ENCODE measurements around the gene ZNF669.

ZNF669 gene

GRCh38 chr1:247096544-247096943 is 7.6 kb downstream of the ZNF669 start:
- ChIA-PET CTCF (no interaction called here), POLR2A (no interaction called here)
- no peak for TF ChIP-seq CTCF (IDR thresholded peaks at IDR 0.05; ENCODE audit: control extremely low read depth, extremely low read depth, low read depth, missing control alignments)
- no peak for DNase-seq (ENCODE audit: extremely low spot score)

- ChIA-PET POLR2A (no interaction called here), CTCF (no interaction called here)
- no peak for TF ChIP-seq CTCF (IDR thresholded peaks at IDR 0.05; ENCODE audit: control extremely low read depth, extremely low read depth, low read depth, missing control alignments)
- DNase-seq (ENCODE audit: extremely low spot score), result no peak
Observed at GRCh38 chr1:247096112-247096511, 8.0 kb downstream of the ZNF669 start.

GRCh38 chr1:247090455-247090854 is 13.7 kb downstream of the ZNF669 start:
- ChIA-PET CTCF (no interaction called here), POLR2A (no interaction called here)
- no peak for TF ChIP-seq CTCF (IDR thresholded peaks at IDR 0.05; ENCODE audit: control extremely low read depth, extremely low read depth, low read depth, missing control alignments)
- no peak for DNase-seq (ENCODE audit: extremely low spot score)

GRCh38 chr1:247089616-247090375 is 14.4 kb downstream of the ZNF669 start:
- no peak for TF ChIP-seq CTCF (IDR thresholded peaks at IDR 0.05; ENCODE audit: control extremely low read depth, extremely low read depth, low read depth, missing control alignments)
- DNase-seq (ENCODE audit: extremely low spot score), result no peak
- CTCF ChIA-PET, result no interaction called here
- POLR2A ChIA-PET, result no interaction called here

- no peak for TF ChIP-seq CTCF (IDR thresholded peaks at IDR 0.05; ENCODE audit: control extremely low read depth, extremely low read depth, low read depth, missing control alignments)
- POLR2A ChIA-PET, result no interaction called here
- CTCF ChIA-PET, result no interaction called here
- DNase-seq (ENCODE audit: extremely low spot score), result no peak
Observed at GRCh38 chr1:247088967-247089366, 15.2 kb downstream of the ZNF669 start.

GRCh38 chr1:247087256-247087655 is 16.9 kb downstream of the ZNF669 start:
- no peak for DNase-seq (ENCODE audit: extremely low spot score)
- no peak for TF ChIP-seq CTCF (IDR thresholded peaks at IDR 0.05; ENCODE audit: control extremely low read depth, extremely low read depth, low read depth, missing control alignments)
- CTCF ChIA-PET, result interaction anchor here (0.9 kb wide), 1 partner anchor 11 kb away, joined by 3 read pairs; no protein-coding TSS in a partner anchor
- POLR2A ChIA-PET, result no interaction called here
